ENCODE measurements around the gene USP6. TPM values are rescaled to one million over a fixed set of nuclear protein-coding genes. Genes with fewer than 3 reads are reported as not detected.
"Not testable (repeated sequence)": the region's sequence is repeated elsewhere in the genome, so short reads cannot be mapped to it uniquely, and the experiment has no call there.

The USP6 gene
- total RNA-seq, 2 donors from 2014 or later = 2.0 TPM; not detected in 1

GRCh38 chr17:5118219-5118618 is 2.4 kb downstream of the USP6 start:
- no peak overlapping the region for H3K27ac ChIP-seq
- TF ChIP-seq CTCF (IDR thresholded peaks at IDR 0.05) = no peak
- ATAC-seq (ENCODE audit: insufficient number of reproducible peaks, low FRiP score, low read depth) (no peak), DNase-seq (ENCODE audit: low spot score) (no peak)
- no peaks in the 10 kb centered on the region for H3K4me1 ChIP-seq (ENCODE audit: control insufficient read depth in 1 of 2, low read depth in 2 of 2)
- H3K27me3 ChIP-seq (replicated peaks; ENCODE audit: insufficient read depth) = no peaks in the 10 kb centered on the region
- H3K4me3 ChIP-seq = no peak overlapping the region
- H3K9me3 ChIP-seq = no peaks in the 10 kb centered on the region
- H3K36me3 ChIP-seq = no peaks in the 10 kb centered on the region

- ATAC-seq (ENCODE audit: insufficient number of reproducible peaks, low FRiP score, low read depth) = no peak
- Histone ChIP-seq H3K4me1 (ENCODE audit: control insufficient read depth in 1 of 2, low read depth in 2 of 2) (no peaks in the 10 kb centered on the region), H3K27me3 (replicated peaks; ENCODE audit: insufficient read depth) (no peaks in the 10 kb centered on the region), H3K4me3 (no peak overlapping the region), H3K27ac (no peak overlapping the region), H3K36me3 (no peaks in the 10 kb centered on the region), H3K9me3 (no peaks in the 10 kb centered on the region)
- no peak for DNase-seq (ENCODE audit: low spot score)
- TF ChIP-seq CTCF (IDR thresholded peaks at IDR 0.05) = no peak
These were observed 4.2 kb downstream of the USP6 start for GRCh38 chr17:5120036-5120435.

GRCh38 chr17:5120436-5121185 is 4.8 kb downstream of the USP6 start:
- DNase-seq (ENCODE audit: low spot score); H3K36me3 ChIP-seq; H3K4me3 ChIP-seq; H3K9me3 ChIP-seq; H3K27me3 ChIP-seq (replicated peaks; ENCODE audit: insufficient read depth); H3K4me1 ChIP-seq (ENCODE audit: control insufficient read depth in 1 of 2, low read depth in 2 of 2); ATAC-seq (ENCODE audit: insufficient number of reproducible peaks, low FRiP score, low read depth); H3K27ac ChIP-seq: not testable (repeated sequence)

- no peak for TF ChIP-seq CTCF (IDR thresholded peaks at IDR 0.05)
- no peaks in the 10 kb centered on the region for H3K36me3 ChIP-seq
- H3K9me3 ChIP-seq = no peaks in the 10 kb centered on the region
- H3K4me3 ChIP-seq = no peak overlapping the region
- H3K27me3 ChIP-seq (replicated peaks; ENCODE audit: insufficient read depth) = no peaks in the 10 kb centered on the region
- no peak overlapping the region for H3K27ac ChIP-seq
- ATAC-seq (ENCODE audit: insufficient number of reproducible peaks, low FRiP score, low read depth) (no peak), DNase-seq (ENCODE audit: low spot score) (no peak)
- no peaks in the 10 kb centered on the region for H3K4me1 ChIP-seq (ENCODE audit: control insufficient read depth in 1 of 2, low read depth in 2 of 2)
These were observed 5.5 kb downstream of the USP6 start for GRCh38 chr17:5121186-5121841.

GRCh38 chr17:5122056-5122455 is 6.2 kb downstream of the USP6 start:
- H3K36me3 ChIP-seq; H3K4me1 ChIP-seq (ENCODE audit: control insufficient read depth in 1 of 2, low read depth in 2 of 2); ATAC-seq (ENCODE audit: insufficient number of reproducible peaks, low FRiP score, low read depth); H3K27ac ChIP-seq; H3K9me3 ChIP-seq; H3K27me3 ChIP-seq (replicated peaks; ENCODE audit: insufficient read depth); DNase-seq (ENCODE audit: low spot score): not testable (repeated sequence)
- H3K4me3 ChIP-seq = peak overlapping the region; percentile 71

- peak overlapping the region; percentile 71 for H3K4me3 ChIP-seq
- no peak for DNase-seq (ENCODE audit: low spot score)
- no peaks in the 10 kb centered on the region for H3K4me1 ChIP-seq (ENCODE audit: control insufficient read depth in 1 of 2, low read depth in 2 of 2)
- TF ChIP-seq CTCF (IDR thresholded peaks at IDR 0.05) = no peak
- no peak overlapping the region for H3K27ac ChIP-seq
- H3K27me3 ChIP-seq (replicated peaks; ENCODE audit: insufficient read depth) = no peaks in the 10 kb centered on the region
- ATAC-seq (ENCODE audit: insufficient number of reproducible peaks, low FRiP score, low read depth) = no peak
- H3K9me3 ChIP-seq = no peaks in the 10 kb centered on the region
- H3K36me3 ChIP-seq = no peaks in the 10 kb centered on the region
These were observed 6.9 kb downstream of the USP6 start for GRCh38 chr17:5122586-5123342.

All from thoracic aorta (tissue), 2 donors.